ENCODE measurements around the gene LRRC47. TPM values are rescaled to one million over a fixed set of nuclear protein-coding genes. Genes with fewer than 3 reads are reported as not detected.

Gene LRRC47
- polyA plus RNA-seq, 1 of the 3 experiments (the other 2 are of a cell fraction): 34.6 TPM

GRCh38 chr1:3831689-3832088, 35.4 kb upstream of the LRRC47 start:
- Histone ChIP-seq H4K20me1 (ENCODE audit: insufficient read depth) (no peaks in the 10 kb centered on the region), H3K36me3 (replicated peaks in 1 of 2; ENCODE audit: control insufficient read depth in 1 of 2, insufficient read depth in 2 of 2, low read length in 1 of 2) (peaks cover 18 to 33% of the 10 kb centered on the region in 2 experiments), H3K9me2 (no peaks in the 10 kb centered on the region), H3K27me3 (ENCODE audit: insufficient read depth) (no peaks in the 10 kb centered on the region), H3F3A (replicated peaks; ENCODE audit: insufficient read depth) (peaks cover 8% of the 10 kb centered on the region), H3K79me2 (ENCODE audit: insufficient read depth) (no peaks in the 10 kb centered on the region), H2AFZ (ENCODE audit: low read depth) (no peak overlapping the region), H3K9me3 (no peaks in the 10 kb centered on the region), H3K4me1 (ENCODE audit: control insufficient read depth in 1 of 2, insufficient read depth in 2 of 2, low read depth in 1 of 2, low read length in 1 of 2) (peaks cover 9 to 13% of the 10 kb centered on the region in 2 experiments; a peak in 2 of 4 replicates), H3K27ac (ENCODE audit: low read depth in 2 of 2, low read length in 1 of 2) (peak overlapping the region; percentile 76 to 82), H3K4me3 (ENCODE audit: low read depth in 2 of 2, low read length in 1 of 2) (no peak overlapping the region), H3K4me2 (peak overlapping the region; percentile 47; the same call in 1 of the 2 replicates), H3K9ac (no peak overlapping the region)
- POLR2A ChIA-PET: interaction anchor here (1.0 kb wide), 1 partner anchor 9 kb away, joined by 3 read pairs; no protein-coding TSS in a partner anchor
- CTCF ChIA-PET: interaction anchor here (0.7 to 2.4 kb wide), 3 partner anchors 15 to 30 kb away, joined by 3 to 6 read pairs (median 3); no protein-coding TSS in a partner anchor
- TF ChIP-seq CHD2 (IDR thresholded peaks at IDR 0.05; ENCODE audit: low read length, partially characterized antibody) (no peak), JUND (IDR thresholded peaks at IDR 0.05) (peak; percentile 70), FOSL2 (IDR thresholded peaks at IDR 0.05; ENCODE audit: borderline replicate concordance, low read depth) (peak; percentile 42; the same call in 1 of the 2 replicates), FOXM1 (IDR thresholded peaks at IDR 0.05; ENCODE audit: low read depth) (no peak), RCOR1 (IDR thresholded peaks at IDR 0.05; ENCODE audit: low read length) (peak; percentile 85), NFIC (IDR thresholded peaks at IDR 0.05; ENCODE audit: borderline replicate concordance) (peak; percentile 50; the same call in 1 of the 2 replicates), EP300 (IDR thresholded peaks at IDR 0.05; ENCODE audit: borderline replicate concordance in 1 of 2, low read depth in 1 of 2, low read length in 1 of 2) (peak; percentile 32 to 78; a peak in 3 of 4 replicates), PBX3 (IDR thresholded peaks at IDR 0.05) (0 out of 2 replicates have a peak, but pooled peaks have one; percentile 21), IRF3 (IDR thresholded peaks at IDR 0.05; ENCODE audit: low read depth, low read length) (no peak), RAD21 (IDR thresholded peaks at IDR 0.05; ENCODE audit: low read length) (0 out of 2 replicates have a peak, but pooled peaks have one; percentile 10), CTCF (IDR thresholded peaks at IDR 0.05) (no peak), GABPA (IDR thresholded peaks at IDR 0.05; ENCODE audit: low read depth) (no peak), TEAD4 (IDR thresholded peaks at IDR 0.05; ENCODE audit: borderline replicate concordance, insufficient read depth) (no peak), GATA2 (CRISPR knock-in tag; IDR thresholded peaks at IDR 0.05) (peak; percentile 77), TCF12 (IDR thresholded peaks at IDR 0.05) (peak; percentile 94), POLR2AphosphoS5 (IDR thresholded peaks at IDR 0.05; ENCODE audit: low read depth, low read length) (no peak)
- peak; percentile 70 for DNase-seq
- 13% methylated on average over 6 of the region's 6 CpGs for WGBS (ENCODE audit: low lambda C conversion rate)

All from SK-N-SH (cell line).